Measurements from ENCODE around the gene NDP.

- no peak for TF ChIP-seq EZH2 (IDR thresholded peaks at IDR 0.05)
- TF ChIP-seq EGR1 (IDR thresholded peaks at IDR 0.05; ENCODE audit: low read depth): no peak
- no peak for TF ChIP-seq ZFX (IDR thresholded peaks at IDR 0.05)
- TF ChIP-seq CTCF (IDR thresholded peaks at IDR 0.05 in 2 of 3, conservative IDR thresholded peaks at IDR 0.05 in 1 of 3; ENCODE audit: borderline replicate concordance in 1 of 3, insufficient read depth in 1 of 3, low read depth in 2 of 3, low read length in 2 of 3): no peak
- TF ChIP-seq POLR2A (IDR thresholded peaks at IDR 0.05; ENCODE audit: borderline replicate concordance, extremely low read depth, insufficient read depth, insufficient read length): no peak
- TF ChIP-seq ZNF274 (IDR thresholded peaks at IDR 0.05; ENCODE audit: low read depth, low read length): no peak
- TF ChIP-seq ZBTB33 (IDR thresholded peaks at IDR 0.05; ENCODE audit: extremely low read depth, insufficient replicate concordance, low read length): no peak
- no peak for TF ChIP-seq YY1 (IDR thresholded peaks at IDR 0.05; ENCODE audit: extremely low read depth, insufficient replicate concordance, low read depth, low read length)
Measured at GRCh38 chrX:43996491-43996890, 23.3 kb upstream of the NDP start.

Measured in HCT116 (cell line).